Left ventricle myocardium inferior (tissue), 1 donor: ENCODE results near the gene B9D1. TPM values are rescaled to one million over a fixed set of nuclear protein-coding genes. Genes with fewer than 3 reads are reported as not detected.

Experiments
- DNase-seq: peaks from one replicate; pipeline ENCODE4 v3.0.0-alpha.2; 2020
- H3K27ac ChIP-seq: fragments of 200-600 bp; replicated peaks from 2 replicates; pipeline ENCODE4 v1.8.0; 2021
- H3K27me3 ChIP-seq: fragments of 200-600 bp; 2 replicates; pipeline ENCODE4 v1.8.0; 2021; ENCODE audit warnings: low read depth
- H3K36me3 ChIP-seq: fragments of 200-600 bp; 2 replicates; pipeline ENCODE4 v1.8.0; 2021
- H3K4me1 ChIP-seq: fragments of 200-600 bp; 2 replicates; pipeline ENCODE4 v1.8.0; 2021
- H3K4me3 ChIP-seq: fragments of 200-600 bp; 2 replicates; pipeline ENCODE4 v1.8.0; 2021; ENCODE audit warnings: mild to moderate bottlenecking, moderate library complexity
- H3K9me3 ChIP-seq: fragments of 200-600 bp; replicated peaks from 2 replicates; pipeline ENCODE4 v1.8.0; 2021
- intact Hi-C: fragments of 100-400 bp; cut with micrococcal nuclease; formaldehyde crosslinking; loops from one replicate; pipeline ENCODE4 v1.11.0; 2022
- total RNA-seq: library from RNA; stranded (reverse); fragmentation: NEBNext Ultra II Directional; extraction: Animal tissue kit (Norgen Biotek cat#: 25700); gene quantifications from one replicate; pipeline ENCODE4 v1.2.1, GENCODE V29; 2021
- TF ChIP-seq, protein P1 (sequence below): fragments of 200-600 bp; IDR thresholded peaks from 2 replicates; pipeline ENCODE4 v1.8.0; 2021; ENCODE audit warnings: antibody characterized with exemption, mild to moderate bottlenecking, borderline replicate concordance
- donor health status: DM: no; HTN: yes; CAD: no; lungs with severe emphysema.

Gene B9D1
- total RNA-seq, 1 donor from 2014 or later, result 8.8 TPM

DNA sequence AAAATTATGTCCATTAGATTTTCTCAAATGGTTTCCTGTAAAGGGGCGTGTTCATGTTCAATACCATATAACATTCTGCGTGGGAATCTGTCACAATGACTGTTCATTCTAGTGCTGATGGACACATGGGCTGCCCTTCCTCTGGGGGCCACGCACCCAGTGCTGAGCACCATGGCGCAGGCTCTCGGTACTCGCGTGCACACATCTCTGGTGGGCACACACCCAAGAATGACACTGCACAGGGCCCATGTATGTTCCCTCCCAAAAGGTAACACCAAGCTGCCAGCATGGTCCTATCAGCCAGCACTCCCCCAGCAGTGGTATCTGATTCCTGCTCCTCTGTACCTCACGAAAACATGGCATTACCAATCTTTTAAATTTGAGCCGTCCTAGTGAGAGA is 13.7 kb downstream of the B9D1 start:
- intact Hi-C loops, result no loop called here
- Histone ChIP-seq H3K36me3 (no peaks in the 10 kb centered on the region), H3K4me3 (no peak overlapping the region), H3K4me1 (peaks cover 43% of the 10 kb centered on the region), H3K27me3 (no peaks in the 10 kb centered on the region), H3K27ac (no peak overlapping the region), H3K9me3 (no peaks in the 10 kb centered on the region)
- no peak for DNase-seq
- TF ChIP-seq, protein P1, sequence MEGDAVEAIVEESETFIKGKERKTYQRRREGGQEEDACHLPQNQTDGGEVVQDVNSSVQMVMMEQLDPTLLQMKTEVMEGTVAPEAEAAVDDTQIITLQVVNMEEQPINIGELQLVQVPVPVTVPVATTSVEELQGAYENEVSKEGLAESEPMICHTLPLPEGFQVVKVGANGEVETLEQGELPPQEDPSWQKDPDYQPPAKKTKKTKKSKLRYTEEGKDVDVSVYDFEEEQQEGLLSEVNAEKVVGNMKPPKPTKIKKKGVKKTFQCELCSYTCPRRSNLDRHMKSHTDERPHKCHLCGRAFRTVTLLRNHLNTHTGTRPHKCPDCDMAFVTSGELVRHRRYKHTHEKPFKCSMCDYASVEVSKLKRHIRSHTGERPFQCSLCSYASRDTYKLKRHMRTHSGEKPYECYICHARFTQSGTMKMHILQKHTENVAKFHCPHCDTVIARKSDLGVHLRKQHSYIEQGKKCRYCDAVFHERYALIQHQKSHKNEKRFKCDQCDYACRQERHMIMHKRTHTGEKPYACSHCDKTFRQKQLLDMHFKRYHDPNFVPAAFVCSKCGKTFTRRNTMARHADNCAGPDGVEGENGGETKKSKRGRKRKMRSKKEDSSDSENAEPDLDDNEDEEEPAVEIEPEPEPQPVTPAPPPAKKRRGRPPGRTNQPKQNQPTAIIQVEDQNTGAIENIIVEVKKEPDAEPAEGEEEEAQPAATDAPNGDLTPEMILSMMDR, result no peak

DNA sequence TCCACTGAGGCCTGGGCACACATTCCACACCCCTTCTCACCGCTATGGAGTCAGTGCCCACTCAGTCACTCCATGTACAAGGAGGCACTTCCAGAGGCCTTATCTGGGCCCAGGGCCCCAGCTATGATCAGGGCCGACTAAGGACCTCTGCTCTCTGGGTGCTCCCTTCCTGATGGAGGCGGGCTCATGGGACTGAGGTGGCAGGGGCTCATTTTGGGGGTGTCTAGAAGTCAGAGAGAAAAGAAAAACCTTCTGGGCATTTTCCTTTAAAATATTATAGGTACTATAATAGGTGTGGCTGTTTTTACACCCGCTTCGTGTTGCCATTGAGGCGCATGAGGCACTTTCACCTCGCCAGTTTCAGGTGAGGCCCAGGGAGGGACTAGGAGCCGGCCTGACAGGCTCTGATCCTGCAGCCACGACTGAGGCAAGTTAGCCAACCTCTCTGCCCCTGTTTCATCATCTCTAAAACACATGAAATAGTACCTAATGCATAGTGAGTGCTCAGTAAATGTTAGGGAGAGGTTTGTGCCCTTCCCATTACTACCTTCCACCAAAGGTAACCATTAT is 14.4 kb downstream of the B9D1 start:
- Histone ChIP-seq H3K27ac (no peak overlapping the region), H3K4me3 (no peak overlapping the region), H3K27me3 (no peaks in the 10 kb centered on the region), H3K36me3 (no peaks in the 10 kb centered on the region), H3K9me3 (no peaks in the 10 kb centered on the region), H3K4me1 (peaks cover 46% of the 10 kb centered on the region)
- intact Hi-C loops, result no loop called here
- no peak for DNase-seq
- TF ChIP-seq, protein P1, result no peak

GRCh38 chr17:19347323-19348080 is 15.0 kb downstream of the B9D1 start:
- no peaks in the 10 kb centered on the region for H3K36me3 ChIP-seq
- intact Hi-C loops, result no loop called here
- no peaks in the 10 kb centered on the region for H3K9me3 ChIP-seq
- H3K27ac ChIP-seq, result peak overlapping the region; percentile 84
- peaks cover 53% of the 10 kb centered on the region for H3K4me1 ChIP-seq
- no peaks in the 10 kb centered on the region for H3K27me3 ChIP-seq
- no peak overlapping the region for H3K4me3 ChIP-seq
- no peak for DNase-seq
- TF ChIP-seq, protein P1, result no peak

GRCh38 chr17:19346351-19347255 is 15.9 kb downstream of the B9D1 start:
- Histone ChIP-seq H3K36me3 (no peaks in the 10 kb centered on the region), H3K9me3 (no peaks in the 10 kb centered on the region), H3K4me1 (peaks cover 62% of the 10 kb centered on the region), H3K27ac (peak overlapping the region; percentile 84), H3K4me3 (no peak overlapping the region), H3K27me3 (no peaks in the 10 kb centered on the region)
- intact Hi-C loops, result no loop called here
- DNase-seq, result peak; percentile 77
- TF ChIP-seq, protein P1, result no peak

- H3K27ac ChIP-seq, result peak overlapping the region; percentile 84
- H3K9me3 ChIP-seq, result no peaks in the 10 kb centered on the region
- TF ChIP-seq, protein P1, result no peak
- no peaks in the 10 kb centered on the region for H3K36me3 ChIP-seq
- no peak overlapping the region for H3K4me3 ChIP-seq
- H3K27me3 ChIP-seq, result no peaks in the 10 kb centered on the region
- DNase-seq, result no peak
- H3K4me1 ChIP-seq, result peaks cover 64% of the 10 kb centered on the region
- intact Hi-C loops, result no loop called here
These were observed 16.8 kb downstream of the B9D1 start for GRCh38 chr17:19345486-19346350.
